Measurements from ENCODE around the gene PDPN. TPM values are rescaled to one million over a fixed set of nuclear protein-coding genes. Genes with fewer than 3 reads are reported as not detected.

Gene PDPN
- total and polyA plus RNA-seq, 2 experiments from 2014 or later: 67.3 to 82.8 TPM

DNA sequence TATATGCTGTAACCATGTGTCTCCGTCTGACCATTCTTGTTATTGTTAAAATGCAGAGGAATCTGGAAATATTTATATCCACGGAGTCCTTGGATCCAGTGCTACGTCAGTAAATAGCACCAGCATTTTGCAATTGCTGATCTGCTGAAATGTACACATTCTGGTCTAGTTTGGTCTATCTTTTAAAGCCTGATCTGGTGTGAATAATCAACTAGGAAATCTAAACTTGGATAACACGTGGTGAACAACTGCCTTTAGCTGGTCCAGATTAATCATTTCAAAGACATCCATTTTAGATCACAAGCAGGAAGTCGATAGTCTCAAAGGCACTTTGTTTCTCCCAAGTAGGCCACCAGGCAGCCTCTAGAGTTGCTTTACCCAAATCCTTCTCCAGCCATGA, 32.6 kb downstream of the PDPN start:
- H3K27me3 ChIP-seq (ENCODE audit: insufficient read depth): no peaks in the 10 kb centered on the region
- TF ChIP-seq POLR2AphosphoS5 (IDR thresholded peaks at IDR 0.05; ENCODE audit: low read depth): no peak
- H3K4me3 ChIP-seq: no peak overlapping the region
- no peaks in the 10 kb centered on the region; the same call in 2 of the 3 replicates for H3K9me3 Mint-ChIP-seq
- no peaks in the 10 kb centered on the region for H3K9me2 ChIP-seq (ENCODE audit: insufficient read depth)
- H3K4me2 ChIP-seq: no peak overlapping the region
- ATAC-seq (no peak), DNase-seq (ENCODE audit: low spot score) (no peak)
- no peak overlapping the region for H2AFZ ChIP-seq
- no peak overlapping the region for H3K4me3 Mint-ChIP-seq
- peaks cover 14% of the 10 kb centered on the region for H3K27me3 Mint-ChIP-seq (ENCODE audit: insufficient read depth, low read depth, poor library complexity)
- H4K20me1 ChIP-seq (replicated peaks; ENCODE audit: insufficient read depth): peaks cover 11% of the 10 kb centered on the region; the same call in 1 of the 2 replicates
- H3K27ac Mint-ChIP-seq: no peak overlapping the region
- H3K27ac ChIP-seq (ENCODE audit: low read depth): peak overlapping the region; percentile 12; the same call in 1 of the 2 replicates
- H3K4me1 ChIP-seq (ENCODE audit: insufficient read depth): peaks cover 12% of the 10 kb centered on the region
- H3K79me2 ChIP-seq (replicated peaks; ENCODE audit: insufficient read depth): no peaks in the 10 kb centered on the region
- peaks cover 23% of the 10 kb centered on the region; the same call in 1 of the 2 replicates for H3K36me3 ChIP-seq (ENCODE audit: insufficient read depth)
- peaks cover 53% of the 10 kb centered on the region for H3K36me3 Mint-ChIP-seq (ENCODE audit: low read depth)
- no peaks in the 10 kb centered on the region for H3F3A ChIP-seq (replicated peaks; ENCODE audit: low read depth)
- H3K4me1 Mint-ChIP-seq: peaks cover 11% of the 10 kb centered on the region

DNA sequence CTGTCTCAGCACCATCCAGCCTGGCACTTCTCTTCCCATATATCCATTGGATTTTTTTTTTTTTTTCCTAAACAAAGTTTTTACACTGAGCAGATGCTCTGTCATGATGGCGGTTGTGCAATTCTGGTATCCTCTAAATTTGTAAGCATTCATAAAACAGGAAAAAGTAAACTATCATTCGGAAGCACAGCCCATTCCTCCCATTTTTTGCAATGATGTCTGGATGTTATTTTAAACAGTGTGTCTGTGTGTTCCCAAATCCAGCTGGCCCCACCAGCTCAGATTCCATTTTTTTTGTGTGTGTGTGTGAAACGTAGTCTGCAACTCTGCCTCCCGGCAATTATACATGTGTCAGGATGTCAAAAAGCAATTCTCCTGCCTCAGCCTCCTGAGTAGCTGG, 33.5 kb downstream of the PDPN start:
- Histone ChIP-seq H3K4me2 (no peak overlapping the region), H3K36me3 (ENCODE audit: insufficient read depth) (peaks cover 18% of the 10 kb centered on the region; the same call in 1 of the 2 replicates), H3F3A (replicated peaks; ENCODE audit: low read depth) (no peaks in the 10 kb centered on the region), H3K9me2 (ENCODE audit: insufficient read depth) (no peaks in the 10 kb centered on the region), H3K27me3 (ENCODE audit: insufficient read depth) (no peaks in the 10 kb centered on the region), H3K4me1 (ENCODE audit: insufficient read depth) (peaks cover 12% of the 10 kb centered on the region), H3K79me2 (replicated peaks; ENCODE audit: insufficient read depth) (no peaks in the 10 kb centered on the region), H3K4me3 (no peak overlapping the region), H4K20me1 (replicated peaks; ENCODE audit: insufficient read depth) (peaks cover 11% of the 10 kb centered on the region; the same call in 1 of the 2 replicates), H3K27ac (ENCODE audit: low read depth) (no peak overlapping the region), H2AFZ (no peak overlapping the region)
- peaks cover 15% of the 10 kb centered on the region for H3K27me3 Mint-ChIP-seq (ENCODE audit: insufficient read depth, low read depth, poor library complexity)
- no peak for ATAC-seq
- no peak overlapping the region for H3K27ac Mint-ChIP-seq
- H3K36me3 Mint-ChIP-seq (ENCODE audit: low read depth): peaks cover 46% of the 10 kb centered on the region
- no peak overlapping the region for H3K4me3 Mint-ChIP-seq
- DNase-seq (ENCODE audit: low spot score): no peak
- peaks cover 11% of the 10 kb centered on the region for H3K4me1 Mint-ChIP-seq
- H3K9me3 Mint-ChIP-seq: no peaks in the 10 kb centered on the region; the same call in 2 of the 3 replicates
- TF ChIP-seq, protein P1, sequence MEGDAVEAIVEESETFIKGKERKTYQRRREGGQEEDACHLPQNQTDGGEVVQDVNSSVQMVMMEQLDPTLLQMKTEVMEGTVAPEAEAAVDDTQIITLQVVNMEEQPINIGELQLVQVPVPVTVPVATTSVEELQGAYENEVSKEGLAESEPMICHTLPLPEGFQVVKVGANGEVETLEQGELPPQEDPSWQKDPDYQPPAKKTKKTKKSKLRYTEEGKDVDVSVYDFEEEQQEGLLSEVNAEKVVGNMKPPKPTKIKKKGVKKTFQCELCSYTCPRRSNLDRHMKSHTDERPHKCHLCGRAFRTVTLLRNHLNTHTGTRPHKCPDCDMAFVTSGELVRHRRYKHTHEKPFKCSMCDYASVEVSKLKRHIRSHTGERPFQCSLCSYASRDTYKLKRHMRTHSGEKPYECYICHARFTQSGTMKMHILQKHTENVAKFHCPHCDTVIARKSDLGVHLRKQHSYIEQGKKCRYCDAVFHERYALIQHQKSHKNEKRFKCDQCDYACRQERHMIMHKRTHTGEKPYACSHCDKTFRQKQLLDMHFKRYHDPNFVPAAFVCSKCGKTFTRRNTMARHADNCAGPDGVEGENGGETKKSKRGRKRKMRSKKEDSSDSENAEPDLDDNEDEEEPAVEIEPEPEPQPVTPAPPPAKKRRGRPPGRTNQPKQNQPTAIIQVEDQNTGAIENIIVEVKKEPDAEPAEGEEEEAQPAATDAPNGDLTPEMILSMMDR (conservative IDR thresholded peaks at IDR 0.05; ENCODE audit: low read depth in 2 of 2): no peak
- TF ChIP-seq POLR2AphosphoS5 (IDR thresholded peaks at IDR 0.05; ENCODE audit: low read depth) (no peak), JUNB (IDR thresholded peaks at IDR 0.05; ENCODE audit: unreplicated experiment) (no peak), ZNF331 (CRISPR knock-in tag; IDR thresholded peaks at IDR 0.05; ENCODE audit: low read depth) (no peak), CREB1 (CRISPR knock-in tag; IDR thresholded peaks at IDR 0.05; ENCODE audit: low read depth) (no peak), EZH2 (IDR thresholded peaks at IDR 0.05; ENCODE audit: low read depth, unreplicated experiment) (no peak), NANOG (IDR thresholded peaks at IDR 0.05; ENCODE audit: borderline replicate concordance) (no peak), EZH2phosphoT487 (IDR thresholded peaks at IDR 0.05; ENCODE audit: unreplicated experiment) (no peak), STAT1 (IDR thresholded peaks at IDR 0.05; ENCODE audit: unreplicated experiment) (no peak)
- TF ChIP-seq, protein P2, sequence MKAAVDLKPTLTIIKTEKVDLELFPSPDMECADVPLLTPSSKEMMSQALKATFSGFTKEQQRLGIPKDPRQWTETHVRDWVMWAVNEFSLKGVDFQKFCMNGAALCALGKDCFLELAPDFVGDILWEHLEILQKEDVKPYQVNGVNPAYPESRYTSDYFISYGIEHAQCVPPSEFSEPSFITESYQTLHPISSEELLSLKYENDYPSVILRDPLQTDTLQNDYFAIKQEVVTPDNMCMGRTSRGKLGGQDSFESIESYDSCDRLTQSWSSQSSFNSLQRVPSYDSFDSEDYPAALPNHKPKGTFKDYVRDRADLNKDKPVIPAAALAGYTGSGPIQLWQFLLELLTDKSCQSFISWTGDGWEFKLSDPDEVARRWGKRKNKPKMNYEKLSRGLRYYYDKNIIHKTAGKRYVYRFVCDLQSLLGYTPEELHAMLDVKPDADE (IDR thresholded peaks at IDR 0.05): no peak
- TF ChIP-seq, protein P3, sequence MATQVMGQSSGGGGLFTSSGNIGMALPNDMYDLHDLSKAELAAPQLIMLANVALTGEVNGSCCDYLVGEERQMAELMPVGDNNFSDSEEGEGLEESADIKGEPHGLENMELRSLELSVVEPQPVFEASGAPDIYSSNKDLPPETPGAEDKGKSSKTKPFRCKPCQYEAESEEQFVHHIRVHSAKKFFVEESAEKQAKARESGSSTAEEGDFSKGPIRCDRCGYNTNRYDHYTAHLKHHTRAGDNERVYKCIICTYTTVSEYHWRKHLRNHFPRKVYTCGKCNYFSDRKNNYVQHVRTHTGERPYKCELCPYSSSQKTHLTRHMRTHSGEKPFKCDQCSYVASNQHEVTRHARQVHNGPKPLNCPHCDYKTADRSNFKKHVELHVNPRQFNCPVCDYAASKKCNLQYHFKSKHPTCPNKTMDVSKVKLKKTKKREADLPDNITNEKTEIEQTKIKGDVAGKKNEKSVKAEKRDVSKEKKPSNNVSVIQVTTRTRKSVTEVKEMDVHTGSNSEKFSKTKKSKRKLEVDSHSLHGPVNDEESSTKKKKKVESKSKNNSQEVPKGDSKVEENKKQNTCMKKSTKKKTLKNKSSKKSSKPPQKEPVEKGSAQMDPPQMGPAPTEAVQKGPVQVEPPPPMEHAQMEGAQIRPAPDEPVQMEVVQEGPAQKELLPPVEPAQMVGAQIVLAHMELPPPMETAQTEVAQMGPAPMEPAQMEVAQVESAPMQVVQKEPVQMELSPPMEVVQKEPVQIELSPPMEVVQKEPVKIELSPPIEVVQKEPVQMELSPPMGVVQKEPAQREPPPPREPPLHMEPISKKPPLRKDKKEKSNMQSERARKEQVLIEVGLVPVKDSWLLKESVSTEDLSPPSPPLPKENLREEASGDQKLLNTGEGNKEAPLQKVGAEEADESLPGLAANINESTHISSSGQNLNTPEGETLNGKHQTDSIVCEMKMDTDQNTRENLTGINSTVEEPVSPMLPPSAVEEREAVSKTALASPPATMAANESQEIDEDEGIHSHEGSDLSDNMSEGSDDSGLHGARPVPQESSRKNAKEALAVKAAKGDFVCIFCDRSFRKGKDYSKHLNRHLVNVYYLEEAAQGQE (IDR thresholded peaks at IDR 0.05; ENCODE audit: unreplicated experiment): no peak

Data from GM23338 (cell line).